ENCODE results near the gene KRTAP1-5. TPM values are rescaled to one million over a fixed set of nuclear protein-coding genes. Genes with fewer than 3 reads are reported as not detected.

KRTAP1-5 gene
- total RNA-seq, 1 experiment from 2014 or later, result not detected

GRCh38 chr17:41054025-41054424, 27.0 kb upstream of the KRTAP1-5 start:
- TF ChIP-seq, protein P1, sequence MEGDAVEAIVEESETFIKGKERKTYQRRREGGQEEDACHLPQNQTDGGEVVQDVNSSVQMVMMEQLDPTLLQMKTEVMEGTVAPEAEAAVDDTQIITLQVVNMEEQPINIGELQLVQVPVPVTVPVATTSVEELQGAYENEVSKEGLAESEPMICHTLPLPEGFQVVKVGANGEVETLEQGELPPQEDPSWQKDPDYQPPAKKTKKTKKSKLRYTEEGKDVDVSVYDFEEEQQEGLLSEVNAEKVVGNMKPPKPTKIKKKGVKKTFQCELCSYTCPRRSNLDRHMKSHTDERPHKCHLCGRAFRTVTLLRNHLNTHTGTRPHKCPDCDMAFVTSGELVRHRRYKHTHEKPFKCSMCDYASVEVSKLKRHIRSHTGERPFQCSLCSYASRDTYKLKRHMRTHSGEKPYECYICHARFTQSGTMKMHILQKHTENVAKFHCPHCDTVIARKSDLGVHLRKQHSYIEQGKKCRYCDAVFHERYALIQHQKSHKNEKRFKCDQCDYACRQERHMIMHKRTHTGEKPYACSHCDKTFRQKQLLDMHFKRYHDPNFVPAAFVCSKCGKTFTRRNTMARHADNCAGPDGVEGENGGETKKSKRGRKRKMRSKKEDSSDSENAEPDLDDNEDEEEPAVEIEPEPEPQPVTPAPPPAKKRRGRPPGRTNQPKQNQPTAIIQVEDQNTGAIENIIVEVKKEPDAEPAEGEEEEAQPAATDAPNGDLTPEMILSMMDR (conservative IDR thresholded peaks at IDR 0.05), result no peak
- no peak for TF ChIP-seq EZH2 (IDR thresholded peaks at IDR 0.05; ENCODE audit: low read depth)
- intact Hi-C loops (cut with micrococcal nuclease; ENCODE audit: unreplicated experiment), result no loop called here
- Histone ChIP-seq H3K9me2 (ENCODE audit: insufficient read depth) (no peaks in the 10 kb centered on the region), H3K9me3 (ENCODE audit: insufficient read depth, low read depth) (peaks cover 9% of the 10 kb centered on the region; the same call in 1 of the 2 replicates), H4K20me1 (ENCODE audit: insufficient read depth) (no peaks in the 10 kb centered on the region), H3K4me1 (replicated peaks; ENCODE audit: insufficient read depth) (peaks cover 27% of the 10 kb centered on the region), H3K79me2 (ENCODE audit: low read depth) (no peaks in the 10 kb centered on the region), H3F3A (ENCODE audit: insufficient read depth, low read depth) (peaks cover 23% of the 10 kb centered on the region), H3K36me3 (ENCODE audit: low read depth) (0 out of 2 replicates have a peak, but pooled peaks cover 5% of the 10 kb centered on the region), H3K4me3 (no peak overlapping the region), H3K27ac (no peak overlapping the region), H2AFZ (no peak overlapping the region), H3K4me2 (no peak overlapping the region), H3K27me3 (ENCODE audit: insufficient read depth, low read depth) (no peaks in the 10 kb centered on the region)
- BruUV-seq (replicated peaks), result no TSS peak
- ChIA-PET CTCF (no interaction called here), POLR2A (ENCODE audit: unreplicated experiment) (no interaction called here)
- DNase-seq, result no peak

DNA sequence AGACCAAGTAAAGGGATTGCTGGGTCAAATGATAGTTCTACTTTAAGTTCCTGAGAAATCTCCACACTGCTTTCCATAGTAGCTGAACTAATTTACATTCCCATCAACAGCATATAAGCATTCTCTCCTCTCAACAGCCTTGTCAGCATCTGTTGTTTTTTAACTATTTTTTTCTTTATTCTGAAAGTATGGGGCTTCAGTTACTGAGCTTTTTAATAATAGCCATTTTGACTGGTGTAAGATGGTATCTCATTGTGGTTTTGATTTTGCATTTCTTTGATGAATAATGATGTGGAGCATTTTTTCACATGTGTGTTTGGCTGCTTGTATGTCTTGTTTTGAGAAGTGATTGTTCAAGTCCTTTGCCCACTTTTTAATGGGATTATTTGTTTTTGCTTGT, 25.6 kb upstream of the KRTAP1-5 start:
- Histone ChIP-seq H4K20me1 (ENCODE audit: insufficient read depth) (no peaks in the 10 kb centered on the region), H3K4me3 (no peak overlapping the region), H3K79me2 (ENCODE audit: low read depth) (no peaks in the 10 kb centered on the region), H3K4me1 (replicated peaks; ENCODE audit: insufficient read depth) (peaks cover 29% of the 10 kb centered on the region), H3F3A (ENCODE audit: insufficient read depth, low read depth) (peaks cover 23% of the 10 kb centered on the region), H3K36me3 (ENCODE audit: low read depth) (0 out of 2 replicates have a peak, but pooled peaks cover 5% of the 10 kb centered on the region), H3K4me2 (no peak overlapping the region), H3K27ac (no peak overlapping the region), H3K27me3 (ENCODE audit: insufficient read depth, low read depth) (no peaks in the 10 kb centered on the region), H3K9me2 (ENCODE audit: insufficient read depth) (no peaks in the 10 kb centered on the region), H3K9me3 (ENCODE audit: insufficient read depth, low read depth) (peaks cover 9% of the 10 kb centered on the region; the same call in 1 of the 2 replicates), H2AFZ (no peak overlapping the region)
- intact Hi-C loops (cut with micrococcal nuclease; ENCODE audit: unreplicated experiment), result no loop called here
- ChIA-PET POLR2A (ENCODE audit: unreplicated experiment) (no interaction called here), CTCF (no interaction called here)
- no peak for TF ChIP-seq EZH2 (IDR thresholded peaks at IDR 0.05; ENCODE audit: low read depth)
- TF ChIP-seq, protein P1 (conservative IDR thresholded peaks at IDR 0.05), result no peak
- DNase-seq, result no peak
- BruUV-seq (replicated peaks), result no TSS peak

GRCh38 chr17:41049110-41049509, 22.1 kb upstream of the KRTAP1-5 start:
- ChIA-PET CTCF (no interaction called here), POLR2A (ENCODE audit: unreplicated experiment) (interaction anchor here (0.5 to 0.7 kb wide), 4 partner anchors 23 to 980 kb away, joined by 3 read pairs; no protein-coding TSS in a partner anchor)
- DNase-seq, result peak; percentile 17 to 92
- Histone ChIP-seq H3F3A (ENCODE audit: insufficient read depth, low read depth) (peaks cover 28% of the 10 kb centered on the region), H2AFZ (no peak overlapping the region), H3K27me3 (ENCODE audit: insufficient read depth, low read depth) (no peaks in the 10 kb centered on the region), H3K9me2 (ENCODE audit: insufficient read depth) (no peaks in the 10 kb centered on the region), H3K4me1 (replicated peaks; ENCODE audit: insufficient read depth) (peaks cover 33% of the 10 kb centered on the region), H3K79me2 (ENCODE audit: low read depth) (no peaks in the 10 kb centered on the region), H3K27ac (peak overlapping the region; percentile 97), H3K9me3 (ENCODE audit: insufficient read depth, low read depth) (peaks cover 9% of the 10 kb centered on the region; the same call in 1 of the 2 replicates), H3K36me3 (ENCODE audit: low read depth) (no peaks in the 10 kb centered on the region), H3K4me2 (peak overlapping the region; percentile 74), H4K20me1 (ENCODE audit: insufficient read depth) (no peaks in the 10 kb centered on the region), H3K4me3 (peak overlapping the region; percentile 33; the same call in 1 of the 2 replicates)
- no TSS peak for BruUV-seq (replicated peaks)
- intact Hi-C loops (cut with micrococcal nuclease; ENCODE audit: unreplicated experiment), result loop anchor here (5.0 kb wide), 1 partner anchor 92 kb away; no protein-coding TSS in a partner anchor
- TF ChIP-seq, protein P1 (conservative IDR thresholded peaks at IDR 0.05), result no peak
- TF ChIP-seq EZH2 (IDR thresholded peaks at IDR 0.05; ENCODE audit: low read depth), result no peak

Measured in PC-9 (cell line).